Ovary (tissue), 10 donors: ENCODE data around the gene PRRC1. TPM values are rescaled to one million over a fixed set of nuclear protein-coding genes. Genes with fewer than 3 reads are reported as not detected.

Experiments
- DNase-seq, 5 donors: peaks; one replicate each; pipeline ENCODE4 v3.0.0-alpha.2; 2019 to 2020
- H3K27ac ChIP-seq, 2 donors: fragments of 200-600 bp; one replicate each; pipeline versions ENCODE4 v1.5.1 to v1.8.0; 2019 to 2022
- H3K27me3 ChIP-seq: fragments of 200-600 bp; one replicate; pipeline ENCODE4 v1.8.0; 2022
- H3K36me3 ChIP-seq: fragments of 200-600 bp; sonication (generic); one replicate; pipeline ENCODE4 v1.5.1; 2019
- H3K4me1 ChIP-seq: one replicate; pipeline ENCODE4 v1.8.1; 2013; ENCODE audit warnings: mild to moderate bottlenecking, moderate library complexity; ENCODE audit not compliant: insufficient read depth
- H3K4me3 ChIP-seq: fragments of 200-600 bp; sonication (generic); one replicate; pipeline ENCODE4 v1.5.1; 2017
- H3K9me3 ChIP-seq, 2 donors: fragments of 200-600 bp in 1 of 2; sonication (generic) in 1 of 2; one replicate each; pipeline versions ENCODE4 v1.5.1 to v1.8.1; 2013 to 2019; ENCODE audit warnings: mild to moderate bottlenecking in 1 of 2, moderate library complexity in 1 of 2
- EP300 ChIP-seq: sonication (generic); formaldehyde crosslinking; IDR thresholded peaks from one replicate; pipeline ENCODE4 v1.6.1; 2017; ENCODE audit warnings: antibody characterized with exemption
- POLR2A ChIP-seq: fragments of 450-650 bp; IDR thresholded peaks from one replicate; pipeline ENCODE4 v1.6.1; 2017; ENCODE audit warnings: antibody characterized with exemption, mild to moderate bottlenecking, moderate library complexity
- WGBS, 3 donors: extraction: QIAGEN DNeasy Blood & Tissue Kit in 1 of 3; methylation state at CpG; one replicate each; pipeline versions ENCODE4 v1.1.5 to v1.1.7; 2013 to 2017; 5-methylcytosine and 5-hydroxymethylcytosine counted together
- intact Hi-C, 4 donors: fragments of 100-400 bp; cut with DNase I; formaldehyde crosslinking; loops; one replicate each; pipeline versions ENCODE4 v1.11.0 to v1.15.1; 2022 to 2023
- long read RNA-seq, 3 donors: library from polyadenylated mRNA in 2 of 3; unstranded in 2 of 3; transcript quantifications; one replicate each; pipeline ENCODE4 v2.0.0 and lab custom pipeline, GENCODE V29; 2021 to 2026
- polyA plus RNA-seq, 2 donors: library from polyadenylated mRNA; stranded (reverse); fragments of 200-250 nt in 1 of 2; fragments of 350-450 nt in 1 of 2; fragmentation: Illumina TruSeq in 1 of 2; extraction: RNeasy Lipid Tissue Mini Kit (QIAGEN cat#74804) in 1 of 2; gene quantifications; one replicate each; pipeline ENCODE4 v1.2.3, GENCODE V29; 2013 to 2014
- total RNA-seq, 7 donors: library from RNA; depleted of rRNA in 2 of 7; stranded (reverse); fragments of >200 nt in 2 of 7; fragmentation: NEBNext Ultra II Directional in 3 of 7; extraction: Animal tissue kit (Norgen Biotek cat#: 25700) in 3 of 7; gene quantifications; one replicate each; pipeline versions ENCODE4 v1.1.0 to v1.2.4, GENCODE V29; 2016 to 2023
- TF ChIP-seq, protein P1 (sequence below), 3 donors: fragments of 450-650 bp in 2 of 3; fragments of 200-600 bp in 1 of 3; IDR thresholded peaks; one replicate each; pipeline versions ENCODE4 v1.5.1 to v1.8.0; 2016 to 2022; ENCODE audit warnings: antibody characterized with exemption in 3 of 3, mild to moderate bottlenecking in 1 of 3
- donor health status: DM: no; HTN: no; CAD: no; lungs with moderate emphysema.
- donor health status: DM: no; HTN: no; CAD: no.
- donor health status: Bipolar disorder and iron deficiency.
- donor health status: DM: yes; HTN: yes; CAD: no.
- donor health status: DM: no; HTN: no; CAD: no.
- donor health status: DM: yes; HTN: yes; CAD: no.

PRRC1 gene
- 10 to 100 TPM; 24.2 to 59.0 (median 46.1) TPM for total RNA-seq
- polyA plus RNA-seq = 10 to 100 TPM; 19.0 to 54.1 TPM
- long read RNA-seq, donor 1, full-length matches to known transcripts = 13 of 38 reads
- long read RNA-seq, donor 1, partial matches to known transcripts = 21 of 38 reads
- long read RNA-seq, donor 1, other reads (novel, unspliced or antisense) = 4 of 38 reads
- long read RNA-seq, donor 2, full-length matches to known transcripts = 22 of 57 reads
- long read RNA-seq, donor 2, partial matches to known transcripts = 35 of 57 reads
- long read RNA-seq, donor 2, other reads (novel, unspliced or antisense) = 0 of 57 reads
- long read RNA-seq, donor 3, full-length matches to known transcripts = 69 of 80 reads
- long read RNA-seq, donor 3, partial matches to known transcripts = 7 of 80 reads
- long read RNA-seq, donor 3, other reads (novel, unspliced or antisense) = 4 of 80 reads

DNA sequence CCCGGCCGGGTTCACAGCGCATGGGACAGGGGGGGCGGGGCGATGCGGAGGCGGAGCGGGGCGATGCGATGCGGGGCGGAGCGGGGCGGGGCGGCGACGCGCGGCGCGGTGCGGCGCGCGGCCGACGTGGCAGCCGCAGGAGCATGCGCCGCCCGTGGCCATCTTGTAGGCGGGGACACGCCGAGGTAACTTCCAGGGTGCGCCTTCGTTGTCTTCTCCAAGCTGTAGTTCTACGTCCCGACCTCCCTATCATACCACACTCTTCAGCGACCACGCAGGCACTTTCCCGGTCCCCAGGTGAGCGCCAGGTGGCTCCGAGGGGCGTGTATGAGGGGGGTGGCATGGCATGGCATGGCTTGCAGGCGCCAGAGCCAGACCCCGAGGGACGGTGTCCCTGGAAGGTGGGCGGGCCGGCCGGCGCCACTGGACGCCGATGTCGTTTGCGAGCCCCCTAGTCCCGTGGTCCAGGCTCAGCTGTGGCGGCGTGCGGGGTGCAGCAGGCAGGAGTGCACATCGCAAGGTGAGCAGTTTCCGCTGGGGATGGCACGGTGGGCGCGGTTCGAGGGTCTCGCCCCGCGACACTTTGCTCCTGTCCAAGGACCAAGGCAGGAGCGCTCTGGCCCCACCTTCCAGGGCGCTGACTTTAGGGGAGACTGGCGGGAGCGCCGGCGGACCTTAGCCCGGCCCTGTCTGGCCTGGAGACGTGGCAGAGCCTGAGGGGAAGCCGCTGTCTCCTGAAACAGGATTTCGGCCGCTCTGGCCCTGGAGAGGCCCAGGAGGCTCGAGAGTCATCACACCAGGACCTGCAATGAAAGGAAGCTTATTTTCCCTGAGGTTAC is at the start of gene PRRC1:
Gene PRRC1, plus strand, starts transcription at position 161 of the 839 bp plus-strand sequence. CDS start 5,840 bp downstream, outside the sequence.
- H3K4me1 ChIP-seq = peaks cover 8% of the 10 kb centered on the region
- 0 to 1% (median 0%) methylated on average over 54 to 80 of the region's 80 CpGs for WGBS, 3 donors
- no peaks in the 10 kb centered on the region for H3K36me3 ChIP-seq
- intact Hi-C loops = no loop called here
- H3K4me3 ChIP-seq = peak within 1 kb of the TSS; percentile 73
- no peaks in the 10 kb centered on the region for H3K27me3 ChIP-seq
- DNase-seq = peak; percentile 72 to 86 (median 81)
- TF ChIP-seq POLR2A = peak; percentile 40
- TF ChIP-seq, protein P1, sequence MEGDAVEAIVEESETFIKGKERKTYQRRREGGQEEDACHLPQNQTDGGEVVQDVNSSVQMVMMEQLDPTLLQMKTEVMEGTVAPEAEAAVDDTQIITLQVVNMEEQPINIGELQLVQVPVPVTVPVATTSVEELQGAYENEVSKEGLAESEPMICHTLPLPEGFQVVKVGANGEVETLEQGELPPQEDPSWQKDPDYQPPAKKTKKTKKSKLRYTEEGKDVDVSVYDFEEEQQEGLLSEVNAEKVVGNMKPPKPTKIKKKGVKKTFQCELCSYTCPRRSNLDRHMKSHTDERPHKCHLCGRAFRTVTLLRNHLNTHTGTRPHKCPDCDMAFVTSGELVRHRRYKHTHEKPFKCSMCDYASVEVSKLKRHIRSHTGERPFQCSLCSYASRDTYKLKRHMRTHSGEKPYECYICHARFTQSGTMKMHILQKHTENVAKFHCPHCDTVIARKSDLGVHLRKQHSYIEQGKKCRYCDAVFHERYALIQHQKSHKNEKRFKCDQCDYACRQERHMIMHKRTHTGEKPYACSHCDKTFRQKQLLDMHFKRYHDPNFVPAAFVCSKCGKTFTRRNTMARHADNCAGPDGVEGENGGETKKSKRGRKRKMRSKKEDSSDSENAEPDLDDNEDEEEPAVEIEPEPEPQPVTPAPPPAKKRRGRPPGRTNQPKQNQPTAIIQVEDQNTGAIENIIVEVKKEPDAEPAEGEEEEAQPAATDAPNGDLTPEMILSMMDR (IDR thresholded peaks at IDR 0.05) = no peak
- peak within 1 kb of the TSS; percentile 2 to 43 for H3K27ac ChIP-seq
- H3K9me3 ChIP-seq = no peaks in the 10 kb centered on the region

DNA sequence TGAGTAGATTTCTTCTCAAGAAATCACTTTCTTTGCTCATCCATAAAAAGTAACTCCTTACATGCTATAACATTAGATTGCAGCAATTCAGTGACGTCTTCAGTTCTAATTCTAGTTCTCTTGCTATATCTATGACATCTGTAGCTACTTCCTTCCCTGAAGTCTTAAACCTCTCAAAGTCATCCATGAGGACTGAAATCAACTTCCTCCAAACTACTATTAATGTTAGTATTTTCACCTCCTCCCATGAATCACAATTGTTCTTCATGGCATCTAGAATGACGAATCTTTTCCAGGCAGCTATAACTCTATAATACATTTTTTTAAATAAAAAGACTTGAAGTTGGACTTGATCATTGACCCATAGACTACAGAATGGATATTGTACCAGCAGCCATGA is 46.2 kb upstream of the PRRC1 start:
- 65 to 90% (median 81%) methylated on average over 2 of the region's 2 CpGs for WGBS, 3 donors

GRCh38 chr5:127472700-127473099 is 44.7 kb upstream of the PRRC1 start:
- TF ChIP-seq POLR2A (no peak), EP300 (no peak)
- TF ChIP-seq, protein P1 (IDR thresholded peaks at IDR 0.05) = no peak
- Histone ChIP-seq H3K27me3 (no peaks in the 10 kb centered on the region), H3K9me3 (no peaks in the 10 kb centered on the region), H3K4me3 (no peak overlapping the region), H3K36me3 (no peaks in the 10 kb centered on the region), H3K4me1 (no peaks in the 10 kb centered on the region), H3K27ac (no peak overlapping the region)
- WGBS, 3 donors = 92 to 94% (median 92%) methylated on average over 3 of the region's 3 CpGs
- intact Hi-C loops = no loop called here
- no peak for DNase-seq

More for the DNA sequence above, 46.2 kb upstream of the PRRC1 start:
- H3K9me3 ChIP-seq = no peaks in the 10 kb centered on the region
- intact Hi-C loops = no loop called here
- no peaks in the 10 kb centered on the region for H3K27me3 ChIP-seq
- H3K27ac ChIP-seq = no peak overlapping the region
- no peak overlapping the region for H3K4me3 ChIP-seq
- H3K36me3 ChIP-seq = no peaks in the 10 kb centered on the region
- TF ChIP-seq, protein P1 (IDR thresholded peaks at IDR 0.05) = no peak
- TF ChIP-seq POLR2A (no peak), EP300 (no peak)
- DNase-seq = no peak
- no peaks in the 10 kb centered on the region for H3K4me1 ChIP-seq

- H3K9me3 ChIP-seq = no peaks in the 10 kb centered on the region
- H3K36me3 ChIP-seq = no peaks in the 10 kb centered on the region
- intact Hi-C loops = no loop called here
- H3K4me1 ChIP-seq = no peaks in the 10 kb centered on the region
- no peak overlapping the region for H3K27ac ChIP-seq
- no peak for DNase-seq
- H3K4me3 ChIP-seq = no peak overlapping the region
- no peaks in the 10 kb centered on the region for H3K27me3 ChIP-seq
- WGBS, 3 donors = 84 to 86% (median 85%) methylated on average over 4 of the region's 4 CpGs
- TF ChIP-seq EP300 (no peak), POLR2A (no peak)
- TF ChIP-seq, protein P1 (IDR thresholded peaks at IDR 0.05) = no peak
Measured at GRCh38 chr5:127486471-127486870, 31.0 kb upstream of the PRRC1 start.
